Endodermal cell (in vitro differentiated cells): ENCODE measurements around the gene LIPC. TPM values are rescaled to one million over a fixed set of nuclear protein-coding genes. Genes with fewer than 3 reads are reported as not detected.

Experiments
- DNase-seq: peaks from one replicate; pipeline ENCODE4 v3.0.0-alpha.2; 2017
- H3K27ac ChIP-seq: 2 replicates; pipeline ENCODE4 v1.5.1; 2013; ENCODE audit warnings: mild to moderate bottlenecking, low read depth, low read length, moderate library complexity
- H3K27me3 ChIP-seq: 2 replicates; pipeline ENCODE4 v1.6.1; 2013; ENCODE audit warnings: mild to moderate bottlenecking, low read length, moderate library complexity; ENCODE audit not compliant: insufficient read depth, control insufficient read depth, poor library complexity, severe bottlenecking
- H3K36me3 ChIP-seq: 2 replicates; pipeline ENCODE4 v1.7.0; 2013; ENCODE audit warnings: mild to moderate bottlenecking, low read length, moderate library complexity; ENCODE audit not compliant: control insufficient read depth, insufficient read depth
- H3K4me1 ChIP-seq: one replicate; pipeline ENCODE4 v1.7.0; 2013; ENCODE audit warnings: low read length; ENCODE audit not compliant: control insufficient read depth, insufficient read depth
- H3K4me3 ChIP-seq: 2 replicates; pipeline ENCODE4 v1.5.1; 2013; ENCODE audit warnings: mild to moderate bottlenecking, low read length, moderate library complexity
- H3K9ac ChIP-seq: 2 replicates; pipeline ENCODE4 v1.6.1; 2013; ENCODE audit warnings: mild to moderate bottlenecking, low read length, moderate library complexity; ENCODE audit not compliant: poor library complexity, severe bottlenecking; ENCODE audit errors: extremely low read depth
- H3K9me3 ChIP-seq: 2 replicates; pipeline ENCODE4 v1.6.1; 2013; ENCODE audit warnings: mild to moderate bottlenecking, low read length, moderate library complexity; ENCODE audit not compliant: control insufficient read depth
- H3K27ac Mint-ChIP-seq: 2 replicates; pipeline ENCODE4 v1.8.0; 2020; ENCODE audit warnings: mixed read lengths
- H3K27me3 Mint-ChIP-seq: 2 replicates; pipeline ENCODE4 v1.8.0; 2021; ENCODE audit warnings: mild to moderate bottlenecking, mixed read lengths; ENCODE audit not compliant: insufficient read depth
- H3K36me3 Mint-ChIP-seq: 2 replicates; pipeline ENCODE4 v1.8.0; 2020; ENCODE audit warnings: low read depth, mixed read lengths
- H3K4me1 Mint-ChIP-seq: 2 replicates; pipeline ENCODE4 v1.8.0; 2020; ENCODE audit warnings: mixed read lengths
- H3K4me3 Mint-ChIP-seq: 2 replicates; pipeline ENCODE4 v1.8.0; 2020; ENCODE audit warnings: mild to moderate bottlenecking, moderate library complexity, mixed read lengths
- H3K9me3 Mint-ChIP-seq: 2 replicates; pipeline ENCODE4 v1.8.0; 2020; ENCODE audit warnings: mild to moderate bottlenecking, mixed read lengths
- WGBS, 2 experiments: methylation state at CpG; one replicate each; pipeline versions ENCODE4 v1.1.5 to v1.1.7; 2013; ENCODE audit warnings: missing lambda C conversion rate in 2 of 2, mixed read lengths in 1 of 2; ENCODE audit not compliant: insufficient coverage in 1 of 2, insufficient read length in 1 of 2; 5-methylcytosine and 5-hydroxymethylcytosine counted together
- total RNA-seq, 2 donors: library from RNA; stranded (reverse); fragmentation: NEBNext Ultra II Directional in 1 of 2; extraction: Animal tissue kit (Norgen Biotek cat#: 25700) in 1 of 2; gene quantifications; 2 replicates in 1 of 2; 3 replicates in 1 of 2; pipeline ENCODE4 v1.2.1, GENCODE V29; 2021
- TF ChIP-seq, protein P1 (sequence below): fragments of 200-600 bp; sonication (generic); conservative IDR thresholded peaks from 2 replicates; pipeline ENCODE4 v1.5.0; 2021; ENCODE audit warnings: antibody characterized with exemption, mild to moderate bottlenecking

LIPC gene
- total RNA-seq, 2 donors from 2014 or later, result not detected

DNA sequence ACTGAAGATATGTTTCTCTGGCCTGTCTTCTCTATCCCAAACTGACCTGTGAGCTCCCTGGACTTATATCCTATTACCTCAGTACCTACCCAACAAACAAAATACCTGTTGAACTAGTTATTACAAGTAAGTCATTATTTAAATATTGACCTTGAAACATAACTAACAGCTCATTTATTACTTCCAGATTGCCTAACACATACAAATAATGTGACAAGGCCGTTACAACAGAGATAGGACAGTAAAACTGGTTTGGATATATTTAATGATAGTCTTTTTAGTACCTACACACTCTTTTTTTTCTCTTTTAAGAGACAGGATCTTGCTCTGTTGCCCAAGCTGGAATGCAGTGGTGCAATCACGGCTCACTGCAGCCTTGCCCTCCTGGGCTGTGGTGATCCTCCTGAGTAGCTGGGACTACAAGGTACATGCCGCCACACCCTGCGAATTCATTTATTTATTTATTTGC is 172.7 kb downstream of the LIPC start:
- no peak overlapping the region for H3K9ac ChIP-seq
- H3K4me3 Mint-ChIP-seq, result no peak overlapping the region
- no peaks in the 10 kb centered on the region for H3K27me3 Mint-ChIP-seq
- H3K27me3 ChIP-seq, result no peaks in the 10 kb centered on the region
- no peak for DNase-seq
- no peaks in the 10 kb centered on the region for H3K9me3 Mint-ChIP-seq
- TF ChIP-seq, protein P1, sequence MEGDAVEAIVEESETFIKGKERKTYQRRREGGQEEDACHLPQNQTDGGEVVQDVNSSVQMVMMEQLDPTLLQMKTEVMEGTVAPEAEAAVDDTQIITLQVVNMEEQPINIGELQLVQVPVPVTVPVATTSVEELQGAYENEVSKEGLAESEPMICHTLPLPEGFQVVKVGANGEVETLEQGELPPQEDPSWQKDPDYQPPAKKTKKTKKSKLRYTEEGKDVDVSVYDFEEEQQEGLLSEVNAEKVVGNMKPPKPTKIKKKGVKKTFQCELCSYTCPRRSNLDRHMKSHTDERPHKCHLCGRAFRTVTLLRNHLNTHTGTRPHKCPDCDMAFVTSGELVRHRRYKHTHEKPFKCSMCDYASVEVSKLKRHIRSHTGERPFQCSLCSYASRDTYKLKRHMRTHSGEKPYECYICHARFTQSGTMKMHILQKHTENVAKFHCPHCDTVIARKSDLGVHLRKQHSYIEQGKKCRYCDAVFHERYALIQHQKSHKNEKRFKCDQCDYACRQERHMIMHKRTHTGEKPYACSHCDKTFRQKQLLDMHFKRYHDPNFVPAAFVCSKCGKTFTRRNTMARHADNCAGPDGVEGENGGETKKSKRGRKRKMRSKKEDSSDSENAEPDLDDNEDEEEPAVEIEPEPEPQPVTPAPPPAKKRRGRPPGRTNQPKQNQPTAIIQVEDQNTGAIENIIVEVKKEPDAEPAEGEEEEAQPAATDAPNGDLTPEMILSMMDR, result no peak
- peaks cover 37% of the 10 kb centered on the region for H3K36me3 Mint-ChIP-seq
- H3K27ac Mint-ChIP-seq, result no peak overlapping the region
- peaks cover 67% of the 10 kb centered on the region for H3K36me3 ChIP-seq
- H3K27ac ChIP-seq, result no peak overlapping the region
- 95 to 99% methylated on average over 3 of the region's 4 CpGs for WGBS, 2 experiments
- H3K4me1 Mint-ChIP-seq, result peaks cover under 1% of the 10 kb centered on the region
- no peaks in the 10 kb centered on the region for H3K9me3 ChIP-seq
- peaks cover under 1% of the 10 kb centered on the region for H3K4me1 ChIP-seq
- H3K4me3 ChIP-seq, result no peak overlapping the region

DNA sequence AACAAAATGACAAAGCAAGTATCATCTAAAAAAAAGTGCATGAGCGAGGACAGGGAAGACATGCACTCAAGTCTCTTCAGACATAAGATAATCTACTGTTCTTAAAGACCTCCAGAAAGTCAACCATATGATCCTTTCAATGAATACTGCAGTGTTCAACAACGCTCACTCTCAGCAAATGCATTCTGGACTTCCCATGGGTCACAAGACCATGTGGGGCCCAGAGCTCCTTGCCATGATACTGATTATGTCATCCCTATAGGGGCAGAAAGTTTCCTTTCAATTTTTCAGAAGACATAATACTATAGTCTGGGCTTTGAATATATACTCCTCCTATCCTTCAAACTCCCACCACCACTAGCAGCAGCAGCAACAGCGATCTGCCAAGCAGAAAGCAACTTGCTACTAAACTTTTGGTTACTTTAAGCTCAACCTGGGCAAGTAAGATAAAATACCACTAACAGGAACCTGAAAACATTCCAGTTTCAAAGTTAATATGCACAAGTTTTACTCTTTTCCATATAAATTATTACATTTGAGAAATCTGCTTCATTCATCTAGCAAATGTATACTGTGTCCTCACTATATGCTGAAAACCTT is 174.2 kb downstream of the LIPC start:
- Histone ChIP-seq H3K27me3 (no peaks in the 10 kb centered on the region), H3K4me3 (no peak overlapping the region), H3K36me3 (peaks cover 74% of the 10 kb centered on the region), H3K9me3 (no peaks in the 10 kb centered on the region), H3K9ac (no peak overlapping the region), H3K27ac (no peak overlapping the region), H3K4me1 (no peaks in the 10 kb centered on the region)
- 83 to 99% methylated on average over 2 to 3 of the region's 3 CpGs for WGBS, 2 experiments
- TF ChIP-seq, protein P1, result no peak
- Mint-ChIP-seq H3K9me3 (no peaks in the 10 kb centered on the region), H3K4me1 (no peaks in the 10 kb centered on the region), H3K36me3 (peaks cover 42% of the 10 kb centered on the region), H3K27ac (peak overlapping the region; percentile 41), H3K4me3 (no peak overlapping the region), H3K27me3 (no peaks in the 10 kb centered on the region)
- DNase-seq, result no peak

DNA sequence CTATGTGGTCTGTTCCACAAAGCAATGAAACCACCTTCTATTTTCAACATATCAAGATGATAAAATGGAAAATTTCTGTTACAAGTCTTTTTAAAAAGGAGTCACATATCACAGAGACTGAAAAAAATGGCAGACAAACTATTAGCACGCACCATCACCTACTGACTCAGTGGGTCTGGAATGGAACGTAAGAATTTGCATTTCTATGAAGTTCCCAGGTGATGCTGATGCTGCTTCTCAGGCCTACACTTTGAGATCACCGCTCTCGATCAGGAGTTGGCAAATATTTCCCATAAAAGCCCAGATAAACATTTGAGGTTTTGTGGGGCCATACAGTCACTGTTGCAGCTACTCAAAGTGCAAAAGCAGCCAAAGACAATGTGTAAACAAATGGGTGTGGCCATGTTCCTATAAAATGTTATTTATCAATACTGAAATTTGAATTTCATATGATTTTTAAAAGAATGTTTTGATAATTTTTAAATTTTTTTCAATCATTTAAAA is 174.8 kb downstream of the LIPC start:
- Mint-ChIP-seq H3K4me3 (no peak overlapping the region), H3K4me1 (no peaks in the 10 kb centered on the region), H3K9me3 (no peaks in the 10 kb centered on the region), H3K36me3 (peaks cover 41% of the 10 kb centered on the region), H3K27ac (no peak overlapping the region), H3K27me3 (no peaks in the 10 kb centered on the region)
- no peak overlapping the region for H3K9ac ChIP-seq
- H3K27me3 ChIP-seq, result no peaks in the 10 kb centered on the region
- no peak overlapping the region for H3K4me3 ChIP-seq
- H3K9me3 ChIP-seq, result no peaks in the 10 kb centered on the region
- TF ChIP-seq, protein P1, result no peak
- H3K4me1 ChIP-seq, result no peaks in the 10 kb centered on the region
- H3K27ac ChIP-seq, result no peak overlapping the region
- no peak for DNase-seq
- peaks cover 70% of the 10 kb centered on the region for H3K36me3 ChIP-seq
- WGBS, 2 experiments, result 89 to 99% methylated on average over 3 to 4 of the region's 4 CpGs
